Keratinocyte (primary cell): ENCODE measurements around the gene TACC2.

Experiments
- EZH2 ChIP-seq: IDR thresholded peaks from one replicate; pipeline ENCODE4 v1.6.1; 2012; ENCODE audit warnings: inconsistent platforms, mild to moderate bottlenecking, low read length, moderate library complexity
- TF ChIP-seq, protein P1 (sequence below), 3 experiments: IDR thresholded peaks in 1 of 3; conservative IDR thresholded peaks in 1 of 3; optimal IDR thresholded peaks in 1 of 3; 2 replicates in 2 of 3; 3 replicates in 1 of 3; pipeline versions ENCODE3 to v1.5.1; 2011; ENCODE audit warnings: low read length in 3 of 3, mild to moderate bottlenecking in 3 of 3, moderate library complexity in 2 of 3, control low read depth in 1 of 3, inconsistent platforms in 1 of 3; ENCODE audit not compliant: insufficient read depth in 2 of 3; ENCODE audit errors: extremely low read depth in 1 of 3

- TF ChIP-seq, protein P1, sequence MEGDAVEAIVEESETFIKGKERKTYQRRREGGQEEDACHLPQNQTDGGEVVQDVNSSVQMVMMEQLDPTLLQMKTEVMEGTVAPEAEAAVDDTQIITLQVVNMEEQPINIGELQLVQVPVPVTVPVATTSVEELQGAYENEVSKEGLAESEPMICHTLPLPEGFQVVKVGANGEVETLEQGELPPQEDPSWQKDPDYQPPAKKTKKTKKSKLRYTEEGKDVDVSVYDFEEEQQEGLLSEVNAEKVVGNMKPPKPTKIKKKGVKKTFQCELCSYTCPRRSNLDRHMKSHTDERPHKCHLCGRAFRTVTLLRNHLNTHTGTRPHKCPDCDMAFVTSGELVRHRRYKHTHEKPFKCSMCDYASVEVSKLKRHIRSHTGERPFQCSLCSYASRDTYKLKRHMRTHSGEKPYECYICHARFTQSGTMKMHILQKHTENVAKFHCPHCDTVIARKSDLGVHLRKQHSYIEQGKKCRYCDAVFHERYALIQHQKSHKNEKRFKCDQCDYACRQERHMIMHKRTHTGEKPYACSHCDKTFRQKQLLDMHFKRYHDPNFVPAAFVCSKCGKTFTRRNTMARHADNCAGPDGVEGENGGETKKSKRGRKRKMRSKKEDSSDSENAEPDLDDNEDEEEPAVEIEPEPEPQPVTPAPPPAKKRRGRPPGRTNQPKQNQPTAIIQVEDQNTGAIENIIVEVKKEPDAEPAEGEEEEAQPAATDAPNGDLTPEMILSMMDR (optimal IDR thresholded peaks at IDR 0.05 in 1 of 3, IDR thresholded peaks at IDR 0.05 in 1 of 3, conservative IDR thresholded peaks at IDR 0.05 in 1 of 3; ENCODE audit: extremely low read depth in 1 of 3, insufficient read depth in 2 of 3, low read length in 3 of 3) = no peak
- no peak for TF ChIP-seq EZH2
These were observed 139.0 kb downstream of the TACC2 start for GRCh38 chr10:122127943-122128342.
